CD4-positive, alpha-beta T cell treated with Interleukin-21 for 1 hour (primary cell): Measurements from ENCODE around the gene ZNF500.

Source experiments
- DNase-seq: peaks from one replicate; pipeline ENCODE4 v3.0.0-alpha.2; 2020

The ZNF500 gene

DNA sequence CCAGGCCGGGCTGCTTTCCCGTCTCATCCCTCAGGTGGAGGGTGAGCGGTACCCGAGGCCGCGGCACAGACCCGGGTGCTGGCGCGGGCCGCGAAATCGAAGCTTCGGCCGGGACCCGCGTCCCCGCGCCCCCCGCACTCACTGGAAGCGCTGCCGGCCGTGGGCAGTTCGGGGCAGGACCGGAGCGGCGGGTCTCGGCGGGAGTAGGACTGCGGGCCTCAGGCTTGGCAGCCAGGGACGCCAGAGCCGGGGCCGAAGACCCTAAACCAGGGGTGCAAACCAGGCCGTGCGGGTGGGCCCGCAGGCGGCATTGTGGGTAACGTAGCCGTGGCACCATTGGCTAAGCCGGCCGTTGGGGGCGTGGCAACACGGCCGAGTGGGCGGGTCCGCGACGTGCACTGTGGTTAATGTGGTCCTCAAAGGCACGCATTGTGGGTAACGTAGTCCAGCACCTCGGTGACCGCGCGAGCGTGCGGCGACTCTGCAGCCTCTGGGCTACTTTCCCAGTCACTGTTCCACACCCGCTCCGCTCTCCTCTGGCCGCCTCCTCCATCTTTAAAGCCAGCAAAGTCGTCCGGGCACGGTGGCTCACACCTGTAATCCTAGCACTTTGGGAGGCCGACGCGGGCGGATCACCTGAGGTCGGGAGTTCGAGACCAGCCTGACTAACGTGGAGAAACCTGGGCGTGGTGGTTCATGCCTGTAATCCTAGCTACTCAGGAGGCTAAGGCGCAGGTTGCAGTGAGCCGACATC, at the start of gene ZNF500:
Gene ZNF500 (minus strand): TSS at position 288 of the 754 bp plus-strand sequence. CDS start 1,184 bp downstream, outside the sequence.
- peak; percentile 97 for DNase-seq

DNA sequence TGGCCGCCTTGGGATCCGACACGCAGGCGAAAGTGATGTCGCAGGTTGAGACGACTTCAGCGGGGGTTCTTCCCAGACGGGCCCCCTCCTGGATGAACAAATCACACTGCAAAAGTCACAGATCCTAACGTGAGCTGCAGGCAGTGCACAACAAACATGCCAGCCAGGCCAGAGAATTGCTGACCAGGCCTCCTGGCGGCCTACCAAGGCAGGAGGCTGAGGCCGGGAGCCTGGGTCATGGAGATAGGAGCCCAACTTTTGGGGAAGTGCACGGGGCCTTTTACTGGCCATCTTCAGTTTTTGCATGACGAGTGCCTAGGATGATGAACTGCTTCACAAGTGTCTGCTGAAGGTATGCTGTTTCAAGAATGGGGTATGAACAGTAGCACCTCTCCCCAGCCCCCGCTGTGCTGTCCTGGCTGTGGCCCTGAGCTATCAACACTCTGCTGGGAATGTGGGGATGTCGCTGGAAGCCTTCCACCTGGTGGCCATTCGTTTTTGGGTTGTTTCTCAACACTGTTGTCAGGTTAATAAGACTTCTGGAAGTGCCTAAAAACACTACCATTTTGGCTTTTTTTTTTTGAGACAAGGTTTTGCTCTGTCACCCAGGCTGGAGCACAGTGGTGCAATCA, 47.7 kb upstream of the ZNF500 start:
- DNase-seq = no peak

DNA sequence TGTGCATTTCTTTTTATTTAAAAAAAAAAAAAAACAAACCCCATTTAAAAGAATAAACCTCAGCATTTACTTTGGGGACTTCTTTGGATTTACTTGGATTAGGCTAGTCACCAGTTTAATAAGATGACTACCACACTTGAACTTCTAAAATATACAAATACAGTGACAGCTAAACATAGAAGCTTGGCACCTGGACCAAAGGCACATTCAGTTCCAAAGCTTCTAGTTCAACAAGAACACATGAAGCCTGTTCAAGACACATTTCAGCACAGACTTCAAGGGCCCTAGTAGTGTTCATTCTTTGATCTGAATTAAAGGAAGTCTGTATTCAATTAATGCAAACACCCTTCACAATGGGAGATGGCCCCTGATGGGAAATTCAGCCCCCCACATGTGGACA, 47.1 kb upstream of the ZNF500 start:
- no peak for DNase-seq

DNA sequence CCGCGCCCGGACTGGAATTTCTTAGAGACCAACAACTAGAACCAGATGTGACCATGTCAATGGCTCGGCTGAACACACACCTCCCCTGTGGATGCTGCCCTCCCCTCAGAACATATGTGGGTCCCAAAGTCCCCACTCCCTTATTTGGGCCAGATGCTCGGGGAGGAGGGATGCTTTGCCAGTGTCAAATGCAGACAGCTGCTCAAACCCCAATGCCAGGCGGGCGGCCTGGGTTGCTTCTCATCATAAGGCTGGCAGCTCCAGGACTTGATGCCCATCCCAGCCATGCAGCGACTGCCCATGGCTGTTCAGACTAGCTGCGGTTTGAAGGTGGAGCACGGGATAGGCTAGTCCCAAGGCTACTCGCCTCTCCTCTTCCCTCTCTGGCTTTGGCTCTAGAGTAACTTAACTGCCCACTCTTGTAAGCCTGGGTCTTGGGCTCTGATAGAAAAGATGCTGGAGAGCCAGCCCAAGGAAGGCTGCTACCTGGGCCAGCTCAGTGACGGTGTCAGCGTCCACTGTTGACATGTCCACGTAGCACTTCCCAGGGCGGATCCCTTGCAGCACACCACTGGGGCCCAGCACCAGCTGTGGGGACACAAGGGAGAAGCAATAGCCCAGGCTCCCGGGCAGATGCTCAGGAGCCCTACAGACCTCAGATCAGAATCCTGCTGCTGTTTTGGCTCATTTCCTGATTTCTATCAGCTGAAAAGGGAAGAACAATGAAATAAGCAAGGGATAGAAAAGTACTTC, 46.5 kb upstream of the ZNF500 start:
- DNase-seq = no peak

DNA sequence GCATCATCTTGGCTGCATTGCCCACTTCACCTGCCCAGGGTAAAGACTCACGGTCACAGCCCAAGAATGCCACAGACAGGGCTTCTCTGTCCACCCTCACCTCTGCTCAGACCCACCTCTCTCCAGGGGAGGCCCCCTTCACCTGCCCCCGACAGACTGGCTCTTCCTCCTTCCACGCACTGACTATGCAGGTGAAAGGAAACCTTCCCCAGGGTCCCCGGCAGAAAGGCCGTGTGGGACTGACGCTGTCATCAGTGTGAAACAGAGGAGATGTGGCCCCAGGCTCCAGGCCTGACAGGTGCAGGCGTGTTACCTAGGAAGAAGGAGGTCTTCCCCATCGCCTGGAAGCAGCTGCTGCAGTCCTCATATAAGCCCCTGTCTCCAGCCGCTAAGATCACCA, 44.8 kb upstream of the ZNF500 start:
- no peak for DNase-seq

DNA sequence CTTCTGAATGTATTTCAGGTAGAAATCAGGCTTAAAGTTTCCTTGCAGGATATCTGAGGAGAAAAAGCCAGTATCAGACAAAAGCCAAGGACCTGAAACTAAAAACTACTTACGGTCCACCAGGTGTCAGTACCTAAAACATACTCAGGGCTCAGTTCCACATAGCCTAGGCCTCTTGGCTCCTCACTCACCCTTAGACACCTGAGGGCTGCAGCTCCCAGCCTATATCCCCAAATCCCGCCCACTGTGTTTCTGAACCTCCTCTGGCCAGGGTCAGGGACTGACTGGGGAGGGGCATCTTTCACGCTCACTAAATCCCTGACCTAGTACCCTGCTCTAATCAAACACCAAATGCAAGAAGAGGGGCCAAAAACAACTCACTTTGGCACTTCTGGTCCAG, 44.3 kb upstream of the ZNF500 start:
- DNase-seq = no peak

DNA sequence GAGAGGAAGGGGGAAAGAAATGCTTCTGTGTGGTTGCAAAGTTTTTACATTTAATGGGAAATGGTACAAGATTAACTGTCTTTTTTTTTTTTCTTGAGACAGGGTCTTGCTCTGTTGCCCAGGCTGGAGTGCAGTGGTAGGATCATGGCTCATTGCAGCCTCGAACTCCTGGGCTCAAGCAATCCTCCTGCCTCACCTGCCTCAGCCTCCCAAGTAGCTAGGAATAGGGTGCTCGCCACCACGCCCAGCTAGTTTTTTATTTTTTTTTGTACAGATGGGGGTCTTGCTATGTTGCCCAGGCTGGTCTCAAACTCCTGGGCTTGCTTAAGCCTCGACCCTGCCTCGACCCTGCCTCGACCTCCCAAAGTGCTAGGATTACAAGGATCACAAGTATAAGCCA, 39.3 kb upstream of the ZNF500 start:
- no peak for DNase-seq

DNA sequence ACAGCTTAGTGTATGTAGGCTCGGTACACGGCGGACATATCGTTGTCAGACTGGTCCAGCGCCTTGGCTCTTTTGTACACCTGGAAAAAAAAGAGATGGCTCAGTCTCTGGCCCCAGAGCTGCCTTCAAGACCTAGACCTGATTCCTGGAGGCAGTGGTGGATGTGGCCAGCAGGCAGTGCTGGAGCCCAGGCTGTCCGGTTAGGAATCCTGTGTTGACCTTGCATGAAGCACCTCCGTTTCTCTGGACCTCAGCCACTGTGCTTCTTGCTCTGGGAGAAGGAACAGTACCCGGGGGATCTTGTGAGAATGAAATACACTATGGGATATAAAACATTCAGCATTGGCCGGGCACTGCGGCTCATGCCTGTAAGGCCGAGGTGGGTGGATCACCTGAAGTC, 38.3 kb upstream of the ZNF500 start:
- no peak for DNase-seq

GRCh38 chr16:4803898-4804762, 37.2 kb upstream of the ZNF500 start:
- DNase-seq = no peak

GRCh38 chr16:4803401-4803844, 36.5 kb upstream of the ZNF500 start:
- no peak for DNase-seq

DNA sequence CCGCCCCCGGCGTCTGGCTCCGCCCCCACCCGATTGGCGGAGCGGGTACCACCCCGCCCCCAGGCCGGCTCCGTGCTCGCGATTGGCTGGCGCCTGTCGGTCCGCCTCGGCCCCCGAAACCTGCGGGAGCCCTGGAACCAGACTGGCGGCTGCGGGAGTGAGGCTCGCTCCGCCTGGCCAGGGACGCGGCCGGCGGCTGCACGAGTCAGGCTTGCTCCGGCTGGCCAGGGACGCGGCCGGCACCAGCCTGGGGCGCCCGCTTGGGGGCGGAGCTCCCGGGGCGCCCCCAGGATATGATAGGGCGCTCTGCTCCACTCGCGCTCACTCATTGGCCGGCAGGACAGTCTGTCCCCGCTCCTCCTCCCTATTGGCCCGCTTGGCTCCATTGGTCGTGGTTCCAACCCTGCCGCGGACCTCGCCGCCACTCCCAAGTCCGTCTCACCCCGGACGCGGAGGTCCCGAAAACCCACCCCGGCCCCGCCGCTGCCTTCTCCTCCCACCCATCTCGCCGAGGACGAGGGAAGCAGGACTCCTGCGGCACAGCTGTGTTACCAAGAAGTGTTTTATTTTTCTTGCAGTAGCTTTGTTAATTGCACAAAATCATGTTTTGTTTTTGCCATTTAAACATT, 35.8 kb upstream of the ZNF500 start:
- peak; percentile 87 for DNase-seq

DNA sequence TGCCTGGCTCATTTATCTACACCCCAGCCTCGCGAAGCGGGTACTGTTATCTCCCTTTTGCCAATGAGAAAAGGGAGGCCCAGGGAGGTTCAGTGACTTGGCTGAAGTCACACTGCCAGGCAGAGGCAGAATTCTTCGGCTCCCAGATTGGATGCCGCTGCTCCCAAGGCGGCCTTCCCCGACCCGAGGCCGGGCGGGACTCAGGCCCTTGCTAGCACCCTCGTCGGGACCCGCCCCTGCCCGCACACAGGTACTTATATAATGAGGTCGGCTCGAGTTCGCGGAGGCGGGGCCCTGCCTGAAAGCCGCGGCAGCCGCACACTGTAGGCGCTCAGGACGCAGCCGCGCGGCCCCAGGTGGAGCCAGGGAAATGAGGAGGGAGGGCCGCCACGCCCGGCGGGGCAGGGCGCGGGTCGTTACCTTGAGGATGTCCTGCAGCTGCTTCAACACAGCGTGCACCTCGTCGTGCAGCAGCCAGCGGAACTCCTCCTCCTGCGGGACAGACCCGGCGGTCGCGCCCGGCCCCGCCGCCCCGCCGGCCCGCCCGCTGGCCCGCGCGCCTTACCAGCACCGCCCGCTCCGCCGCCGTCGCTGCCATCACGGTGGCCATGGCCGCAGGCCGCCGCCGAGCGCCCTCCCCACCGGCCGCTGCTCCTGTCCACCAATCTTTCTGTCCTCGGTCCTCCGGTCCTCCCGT, 35.1 kb upstream of the ZNF500 start, which contains the start of gene ROGDI:
Gene ROGDI (minus strand): TSS at position 672 of the 697 bp plus-strand sequence. CDS start 62 bp downstream, at position 610.
- DNase-seq = peak; percentile 90

DNA sequence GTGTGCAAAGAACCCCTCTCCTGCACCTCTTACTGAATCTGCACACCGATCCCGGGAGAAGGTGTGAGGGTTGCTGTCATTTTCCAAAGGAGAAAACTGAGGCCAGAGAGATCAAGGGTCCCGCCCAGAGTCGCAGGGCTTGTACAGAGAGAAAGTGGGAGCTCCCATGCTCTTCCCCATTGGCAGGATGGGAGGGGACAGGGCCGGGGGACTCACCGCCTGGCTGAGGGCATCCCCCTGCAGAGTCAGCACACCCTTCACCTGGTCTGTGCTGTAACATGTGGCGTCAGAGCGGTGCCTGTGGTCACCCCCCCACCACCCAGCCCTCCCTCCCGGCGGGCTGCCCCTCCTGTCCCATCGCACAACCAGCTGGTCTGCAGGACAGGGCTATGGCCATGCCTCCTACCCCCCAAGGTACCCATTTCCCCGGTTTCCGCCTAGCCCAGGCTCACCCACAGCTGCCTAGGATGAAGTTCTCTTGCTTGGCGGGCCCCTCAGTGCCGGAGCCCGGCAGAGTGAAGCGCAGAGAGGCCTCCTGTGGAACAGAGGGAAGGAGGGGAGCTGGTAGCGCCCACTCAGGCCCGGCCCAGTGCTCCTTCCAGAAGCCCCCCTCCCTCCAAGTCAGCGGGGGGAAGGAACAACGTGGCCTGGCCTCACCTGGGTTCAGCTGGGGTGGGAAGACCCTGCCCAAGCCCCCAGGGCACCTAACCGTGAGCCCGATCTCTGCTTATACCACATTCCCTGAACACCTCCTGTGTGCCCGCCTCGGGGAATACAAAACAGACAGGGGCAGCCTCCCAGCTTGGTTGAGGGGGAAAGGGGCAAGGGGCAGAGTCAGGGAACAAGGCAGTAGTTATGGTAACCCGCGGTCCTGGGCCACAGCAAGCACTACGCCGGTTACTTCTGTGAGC, 34.3 kb upstream of the ZNF500 start:
- DNase-seq = no peak

DNA sequence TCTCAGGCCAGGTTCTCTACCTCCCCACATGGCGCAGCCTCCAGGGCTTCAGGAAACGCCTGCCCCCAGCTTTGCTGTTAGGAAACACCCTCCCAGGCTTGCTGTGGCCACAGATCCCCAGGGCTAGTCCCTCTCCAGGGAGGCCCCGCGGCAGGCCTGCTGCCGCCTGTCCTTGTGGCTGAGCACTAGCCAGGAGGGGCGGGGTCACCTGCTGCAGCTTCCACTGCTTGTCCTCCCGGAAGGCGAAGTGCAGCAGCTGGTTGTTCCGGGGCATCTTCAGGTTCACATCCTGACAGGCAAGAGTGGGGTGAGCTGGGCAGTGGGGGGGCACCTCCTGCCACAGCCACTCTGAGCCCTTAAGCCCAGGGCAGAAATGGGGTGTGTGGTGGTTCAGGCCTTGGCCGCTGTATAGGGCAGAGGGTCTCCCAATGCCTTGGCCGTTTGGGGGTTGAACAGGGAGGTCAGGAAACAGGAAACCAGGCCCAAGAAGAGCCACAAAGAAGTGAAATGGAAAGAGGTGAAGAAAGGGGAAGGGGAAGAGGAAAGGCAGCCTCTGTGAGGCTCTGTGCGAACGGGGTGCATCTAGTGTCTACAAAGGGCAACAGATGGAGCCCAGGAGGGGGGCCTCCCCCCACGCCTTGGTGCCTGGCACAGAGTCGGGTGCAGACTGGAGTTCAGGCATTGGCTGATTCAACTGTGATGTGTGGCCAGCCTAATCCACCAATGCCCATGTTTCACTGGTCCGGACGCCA, 33.5 kb upstream of the ZNF500 start:
- no peak for DNase-seq

DNA sequence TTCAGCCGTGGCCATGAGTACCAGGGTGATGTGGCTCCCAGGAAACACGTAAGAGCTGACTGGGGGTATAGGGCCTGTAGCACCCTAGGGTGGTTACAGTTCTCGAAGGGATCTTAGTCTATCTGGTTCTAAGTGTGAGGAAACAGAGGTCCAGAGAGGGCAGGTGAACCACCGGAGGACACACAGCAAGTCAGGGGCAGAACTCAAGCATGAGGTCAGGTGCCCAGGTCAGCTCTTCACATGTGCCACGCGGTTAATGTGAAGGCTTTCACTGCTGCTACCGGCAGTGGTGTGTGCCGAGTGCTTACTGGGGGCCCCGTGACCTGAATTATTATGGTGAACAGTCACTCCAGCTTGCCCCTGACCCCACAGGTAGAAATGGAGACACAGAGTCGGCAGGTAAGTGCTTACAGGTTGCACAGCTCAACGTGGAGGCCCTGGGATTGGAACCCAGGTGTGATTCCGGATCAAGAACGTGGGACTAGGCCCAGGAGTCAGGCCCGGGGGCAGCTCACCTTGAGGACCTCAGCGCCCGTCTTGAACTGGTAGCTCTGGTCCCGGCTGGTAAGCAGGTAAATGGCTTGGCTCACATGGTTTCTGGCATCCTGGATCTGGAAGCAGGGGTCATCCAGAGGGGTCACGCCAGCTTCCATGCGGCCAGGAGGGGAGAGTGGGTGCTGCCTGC, 32.4 kb upstream of the ZNF500 start:
- no peak for DNase-seq

- no peak for DNase-seq
These were observed 31.5 kb upstream of the ZNF500 start for GRCh38 chr16:4798456-4798855.

DNA sequence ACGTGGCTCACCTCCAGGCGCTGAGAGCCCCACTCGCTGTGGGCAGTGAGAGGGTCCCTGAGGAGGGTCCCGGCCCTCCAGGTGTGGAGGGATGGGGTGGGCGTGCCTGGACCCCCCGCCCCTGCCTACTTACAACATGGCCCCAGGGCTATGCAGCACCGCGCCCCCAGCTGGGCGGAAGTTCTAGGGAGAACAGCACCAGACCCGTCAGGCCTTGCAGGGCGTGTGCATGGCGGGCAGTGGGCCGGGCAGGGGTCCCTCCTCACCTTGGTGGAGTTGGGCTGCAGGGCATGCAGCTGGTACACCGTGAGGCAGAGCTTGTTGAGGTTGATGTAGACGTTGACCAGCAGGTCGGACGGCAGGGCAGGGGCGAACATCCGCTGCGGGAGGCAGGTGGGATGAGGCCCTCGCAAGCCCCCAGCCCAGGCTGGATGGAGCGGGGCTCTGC, 30.9 kb upstream of the ZNF500 start:
- no peak for DNase-seq

DNA sequence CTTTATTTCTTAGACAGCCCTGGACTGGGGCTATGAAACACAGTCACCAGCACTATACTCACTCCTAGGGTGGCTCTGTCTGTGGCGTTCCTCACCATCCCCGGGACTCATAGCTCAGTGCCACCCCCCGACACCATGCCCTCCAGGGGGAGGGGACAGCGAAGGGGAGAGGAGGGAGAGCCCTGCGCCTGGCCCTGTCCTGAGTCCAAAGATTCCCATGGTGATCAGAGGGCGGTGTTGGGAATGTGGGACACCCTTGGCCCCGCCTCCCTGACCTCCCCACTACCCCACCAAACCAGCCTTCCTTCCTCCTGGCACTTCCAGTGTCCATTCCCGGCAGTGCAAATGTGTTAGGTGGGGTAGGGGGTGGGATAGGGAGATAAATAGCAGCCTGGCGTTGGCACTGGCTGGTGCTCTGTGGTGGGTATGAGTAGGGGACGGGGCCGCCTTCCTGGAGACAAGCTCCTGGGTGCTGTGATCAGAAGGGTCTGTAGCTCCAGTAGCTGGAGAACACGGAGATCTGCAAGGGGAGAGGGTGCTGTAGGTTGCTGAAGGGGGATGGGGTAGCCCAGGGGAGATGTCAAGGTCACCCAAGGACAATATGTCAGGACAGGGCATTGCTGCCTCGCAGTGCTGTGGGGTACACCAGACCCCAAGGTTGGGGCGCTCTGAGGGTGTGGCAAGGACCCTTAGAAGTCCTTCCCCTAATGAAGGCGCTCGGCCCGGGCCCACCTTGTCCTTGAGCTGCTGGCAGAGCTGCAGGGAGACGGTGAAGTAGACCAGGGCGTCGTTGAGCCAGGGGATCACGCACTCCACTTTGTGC, 30.2 kb upstream of the ZNF500 start:
- DNase-seq = no peak
